Occipital lobe (tissue), 2 donors: ENCODE measurements around the gene AGPAT2. TPM values are rescaled to one million over a fixed set of nuclear protein-coding genes. Genes with fewer than 3 reads are reported as not detected.
"Not testable (repeated sequence)": the region's sequence is repeated elsewhere in the genome, so short reads cannot be mapped to it uniquely, and the experiment has no call there.

Experiments used
- DNase-seq: peaks from one replicate; lab custom pipeline; 2025; lab: John Stamatoyannopoulos, UW
- total RNA-seq: library from RNA; depleted of rRNA; stranded (reverse); fragments of >200 nt; gene quantifications from one replicate; pipeline ENCODE4 v1.2.3, GENCODE V29; 2014

Gene AGPAT2
- total RNA-seq, 1 donor from 2014 or later: 2.2 TPM

- DNase-seq: no peak
Observed at GRCh38 chr9:136646827-136647711, 40.2 kb downstream of the AGPAT2 start.

GRCh38 chr9:136645903-136646754 is 41.1 kb downstream of the AGPAT2 start:
- DNase-seq: no peak

DNA sequence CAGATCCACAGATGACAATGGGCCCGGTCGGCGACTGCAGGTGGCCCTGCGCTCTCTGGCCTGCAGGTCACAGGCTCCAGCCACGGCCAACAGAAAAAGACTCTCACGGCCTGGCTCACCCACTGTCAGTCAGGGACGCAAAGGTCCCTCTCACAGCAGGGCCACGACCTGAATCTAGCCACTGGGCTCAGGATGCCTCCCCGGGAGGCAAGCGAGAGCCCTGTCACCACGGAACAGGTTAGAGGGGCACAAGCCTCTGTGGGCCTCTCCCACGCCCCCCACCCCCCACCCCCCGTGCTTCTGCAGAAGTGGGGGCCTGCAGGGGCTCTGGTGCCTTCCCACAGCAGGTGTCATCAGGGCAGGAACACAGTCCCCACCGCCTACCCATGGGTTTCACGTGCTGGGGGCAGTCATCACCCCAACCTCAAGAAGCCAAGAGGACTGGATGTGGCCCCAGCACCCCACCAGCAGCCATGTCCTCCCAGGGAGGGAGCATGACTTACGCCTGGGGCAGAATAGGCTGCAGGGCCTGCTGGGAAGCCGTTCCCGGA is 41.8 kb downstream of the AGPAT2 start:
- no peak for DNase-seq

GRCh38 chr9:136644593-136645351 is 42.5 kb downstream of the AGPAT2 start:
- no peak for DNase-seq

GRCh38 chr9:136644343-136644592 is 43.0 kb downstream of the AGPAT2 start:
- DNase-seq: no peak

DNA sequence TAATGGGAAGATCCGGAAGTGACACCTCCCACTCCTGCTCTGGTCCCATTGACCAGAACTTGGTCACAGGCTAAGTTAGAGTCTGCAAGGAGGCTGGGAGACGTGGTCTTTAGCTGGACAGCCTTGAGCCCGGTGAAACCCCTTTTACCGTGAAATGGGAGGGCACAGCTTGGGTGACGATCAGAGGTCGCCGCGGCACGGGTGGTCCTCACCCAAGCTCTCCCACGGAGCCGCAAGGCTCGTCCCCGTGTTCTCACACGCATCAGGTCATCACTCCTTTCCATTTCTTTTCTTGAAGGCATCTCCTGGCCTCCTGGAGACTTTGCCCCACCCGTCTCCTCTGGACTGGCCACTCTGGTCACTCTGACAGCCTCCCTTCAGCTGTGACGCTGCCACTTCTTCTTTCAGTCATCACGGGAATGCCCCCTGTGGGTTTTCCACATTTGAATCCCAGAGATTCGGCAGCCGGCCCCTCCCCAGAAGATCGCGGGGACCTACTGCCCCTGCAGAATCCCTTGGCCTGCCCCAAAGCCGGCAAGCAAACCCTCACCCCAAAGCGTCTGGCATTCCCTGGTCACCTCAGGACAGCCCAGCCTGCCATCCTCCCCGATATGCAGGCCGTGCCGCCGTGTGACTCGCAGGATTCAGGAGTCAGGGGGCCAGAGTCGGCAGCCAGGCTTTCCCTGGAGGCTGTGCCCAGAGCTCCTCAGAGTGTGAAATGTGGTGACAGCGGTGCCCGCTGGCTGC is 43.5 kb downstream of the AGPAT2 start:
- no peak for DNase-seq

DNA sequence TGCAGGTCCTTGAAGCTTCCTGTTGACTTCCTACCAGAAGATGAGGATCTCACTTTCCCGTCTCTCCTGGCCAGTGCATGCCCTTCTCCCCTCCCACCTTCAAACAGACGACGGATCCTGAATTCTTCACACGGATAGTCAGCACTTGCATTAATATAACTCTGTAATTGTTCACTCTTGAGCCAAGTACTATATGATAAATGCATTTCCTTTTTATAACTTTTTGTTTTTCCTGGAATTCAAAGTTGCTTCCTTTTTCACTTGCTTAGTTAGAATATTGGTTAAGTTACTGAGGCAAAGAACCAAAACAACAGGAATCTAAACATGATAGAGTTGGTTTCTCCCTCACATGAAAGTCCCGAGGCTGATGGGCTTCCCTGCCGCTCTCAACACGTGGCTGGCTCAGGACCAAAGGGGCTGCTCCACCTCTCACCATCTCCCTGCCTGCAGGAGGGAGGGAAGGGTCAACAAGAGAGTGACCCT is 44.8 kb downstream of the AGPAT2 start:
- no peak for DNase-seq

- DNase-seq: no peak
Observed at GRCh38 chr9:136640171-136641111, 46.8 kb downstream of the AGPAT2 start.

- DNase-seq: no peak
Observed at GRCh38 chr9:136634904-136635303, 52.4 kb downstream of the AGPAT2 start.

DNA sequence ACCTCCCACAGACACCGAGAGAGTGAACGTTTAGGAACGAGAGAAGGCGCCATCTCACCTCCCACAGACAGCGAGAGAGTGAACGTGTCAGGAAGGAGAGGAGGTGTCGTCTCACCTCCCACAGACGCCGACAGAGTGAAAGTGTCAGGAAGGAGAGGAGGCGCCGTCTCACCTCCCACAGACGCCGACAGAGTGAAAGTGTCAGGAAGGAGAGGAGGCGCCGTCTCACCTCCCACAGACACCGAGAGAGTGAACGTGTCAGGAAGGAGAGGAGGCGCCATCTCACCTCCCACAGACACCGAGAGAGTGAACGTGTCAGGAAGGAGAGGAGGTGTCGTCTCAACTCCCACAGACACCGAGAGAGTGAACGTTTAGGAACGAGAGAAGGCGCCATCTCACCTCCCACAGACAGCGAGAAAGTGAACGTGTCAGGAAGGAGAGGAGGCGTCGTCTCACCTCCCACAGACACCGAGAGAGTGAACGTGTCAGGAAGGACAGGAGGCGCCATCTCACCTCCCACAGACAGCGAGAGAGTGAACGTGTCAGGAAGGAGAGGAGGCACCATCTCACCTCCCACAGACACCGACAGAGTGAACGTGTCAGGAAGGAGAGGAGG is 54.7 kb downstream of the AGPAT2 start:
- not testable (repeated sequence) for DNase-seq

DNA sequence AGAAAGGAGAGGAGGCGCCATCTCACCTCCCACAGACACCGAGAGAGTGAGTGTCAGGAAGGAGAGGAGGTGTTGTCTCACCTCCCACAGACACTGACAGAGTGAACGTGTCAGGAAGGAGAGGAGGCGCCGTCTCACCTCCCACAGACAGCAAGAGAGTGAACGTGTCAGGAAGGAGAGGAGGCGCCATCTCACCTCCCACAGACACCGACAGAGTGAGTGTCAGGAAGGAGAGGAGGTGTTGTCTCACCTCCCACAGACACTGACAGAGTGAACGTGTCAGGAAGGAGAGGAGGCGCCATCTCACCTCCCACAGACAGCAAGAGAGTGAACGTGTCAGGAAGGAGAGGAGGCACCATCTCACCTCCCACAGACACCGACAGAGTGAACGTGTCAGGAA is 55.2 kb downstream of the AGPAT2 start:
- DNase-seq: not testable (repeated sequence)

DNA sequence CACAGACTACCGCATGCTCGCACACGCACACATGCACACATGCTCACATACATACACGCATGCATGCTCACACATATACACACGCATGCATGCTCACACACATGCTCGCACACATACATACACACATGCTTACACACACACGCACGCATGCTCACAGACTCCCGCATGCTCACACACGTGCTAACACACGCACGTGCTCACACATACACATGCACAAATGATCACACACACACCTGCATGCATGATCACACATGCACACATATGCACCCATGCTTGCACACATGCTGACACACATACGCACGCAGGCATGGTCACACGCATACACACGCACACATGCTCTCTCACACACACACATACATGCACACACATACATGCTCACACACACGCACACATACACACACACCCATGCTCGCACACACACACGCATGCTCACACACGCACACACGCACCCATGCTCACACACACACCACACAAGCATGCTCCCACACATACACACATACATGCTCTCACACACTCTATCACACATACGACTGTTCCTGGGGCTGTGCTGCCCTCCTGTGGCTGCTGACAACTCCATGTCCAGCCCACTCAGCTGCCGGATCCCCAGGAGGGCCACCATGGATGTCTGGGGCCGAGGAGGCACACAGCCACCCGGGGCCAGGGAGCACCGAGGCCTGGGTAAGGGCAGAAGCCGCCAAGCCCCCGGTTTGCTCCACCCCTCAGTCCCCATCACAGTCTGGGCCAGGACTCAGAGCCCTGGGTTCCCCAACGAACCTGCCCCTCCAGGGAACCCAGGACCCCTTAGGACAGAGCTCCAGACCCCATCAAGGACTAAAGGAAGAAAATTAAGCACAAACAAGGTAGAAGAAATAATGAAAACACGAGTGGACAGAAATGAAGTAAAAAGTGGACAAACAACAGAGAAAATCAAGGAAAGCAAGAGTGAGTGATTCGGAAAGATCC is 55.9 kb downstream of the AGPAT2 start:
- DNase-seq: peak; percentile 22

GRCh38 chr9:136630662-136630992 is 56.6 kb downstream of the AGPAT2 start:
- no peak for DNase-seq

DNA sequence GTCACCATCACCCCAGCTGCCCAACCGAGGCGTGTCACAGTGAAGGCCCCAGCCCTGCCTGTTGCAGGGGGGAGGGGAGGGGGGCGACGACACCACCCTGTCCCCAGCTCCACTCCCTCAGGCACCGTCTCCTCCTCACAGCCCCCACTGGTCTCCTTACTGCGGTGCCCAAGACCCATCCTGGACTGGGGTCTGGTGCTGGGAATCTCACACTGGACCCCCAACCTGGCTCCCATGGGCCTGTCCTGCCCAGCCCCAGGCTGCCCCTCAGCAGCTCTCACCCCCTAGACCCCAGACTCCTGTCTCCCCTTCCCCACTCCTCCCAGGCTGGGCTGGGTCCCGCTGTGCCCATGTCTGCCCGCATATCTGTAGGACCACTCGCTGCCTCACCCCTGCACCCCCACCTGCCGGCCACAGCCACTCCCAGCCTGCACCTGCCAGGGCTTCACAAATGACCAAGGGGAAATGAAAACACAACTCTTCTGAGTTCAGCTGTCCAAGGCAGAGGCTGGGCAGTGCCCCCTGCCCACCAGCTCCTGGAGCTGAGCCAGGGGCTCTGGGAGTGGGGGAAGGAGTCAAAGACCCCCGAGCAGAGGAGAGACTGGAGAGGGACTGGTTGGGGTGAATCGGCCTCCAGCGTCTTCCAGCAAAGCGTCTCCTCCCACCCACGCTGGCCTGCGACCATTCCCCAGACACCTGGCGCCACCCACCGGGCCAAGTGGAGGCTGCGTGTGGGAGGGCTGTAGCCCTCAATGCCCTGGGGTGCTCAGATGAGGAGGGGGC is 57.2 kb downstream of the AGPAT2 start:
- no peak for DNase-seq

GRCh38 chr9:136629001-136629878 is 58.0 kb downstream of the AGPAT2 start:
- DNase-seq: no peak

- no peak for DNase-seq
Observed at GRCh38 chr9:136628268-136628667, 59.0 kb downstream of the AGPAT2 start.
